Hematopoietic multipotent progenitor cell treated with erythropoietin and hydrocortisone succinate and interleukin-3 and kit ligand, for 8 days (in vitro differentiated cells): Measurements from ENCODE around the gene CTU2.
A peak's percentile ranks its signal among the peaks of the same experiment; 100 is the strongest.

Experiments used
- DNase-seq: peaks from one replicate; pipeline ENCODE4 v3.0.0-alpha.2; 2015

The CTU2 gene

DNA sequence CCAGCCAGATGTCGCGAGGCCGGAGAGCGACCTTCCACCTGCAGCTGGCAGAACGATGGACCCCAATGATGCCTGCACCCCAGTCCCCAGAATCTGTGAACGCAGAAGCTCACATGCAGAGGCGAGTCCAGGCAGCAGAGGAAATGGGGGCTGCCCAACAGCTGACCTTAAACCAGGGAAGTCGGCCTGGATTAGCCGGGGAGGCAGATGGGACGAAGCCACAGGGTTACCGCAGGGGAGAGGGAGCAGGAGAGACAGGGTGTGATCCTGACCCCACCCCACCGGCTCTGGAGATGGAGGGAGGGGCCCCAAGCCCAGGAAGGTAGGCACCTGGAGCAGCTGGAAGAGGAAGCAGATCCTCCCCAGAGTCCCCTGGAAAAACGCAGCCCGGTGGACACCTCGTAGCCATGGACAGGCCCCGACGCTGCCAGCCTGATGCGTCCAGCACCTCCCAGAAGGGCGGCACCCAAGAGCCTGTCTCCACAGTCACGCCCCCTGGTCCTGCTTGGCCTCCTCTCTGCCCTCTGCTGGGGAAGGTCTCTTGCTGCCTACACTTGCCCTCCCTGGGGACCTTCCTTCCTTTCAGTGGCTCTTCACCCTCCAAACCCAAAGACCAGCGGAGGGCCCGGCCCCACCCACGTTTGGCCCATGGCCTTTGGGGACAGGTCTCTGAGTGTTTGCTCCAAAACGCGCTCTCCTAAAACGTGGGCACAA lies 41.4 kb downstream of the CTU2 start:
- peak; percentile 85 for DNase-seq

- DNase-seq, result no peak
Measured at GRCh38 chr16:88748364-88748763, 42.1 kb downstream of the CTU2 start.

DNA sequence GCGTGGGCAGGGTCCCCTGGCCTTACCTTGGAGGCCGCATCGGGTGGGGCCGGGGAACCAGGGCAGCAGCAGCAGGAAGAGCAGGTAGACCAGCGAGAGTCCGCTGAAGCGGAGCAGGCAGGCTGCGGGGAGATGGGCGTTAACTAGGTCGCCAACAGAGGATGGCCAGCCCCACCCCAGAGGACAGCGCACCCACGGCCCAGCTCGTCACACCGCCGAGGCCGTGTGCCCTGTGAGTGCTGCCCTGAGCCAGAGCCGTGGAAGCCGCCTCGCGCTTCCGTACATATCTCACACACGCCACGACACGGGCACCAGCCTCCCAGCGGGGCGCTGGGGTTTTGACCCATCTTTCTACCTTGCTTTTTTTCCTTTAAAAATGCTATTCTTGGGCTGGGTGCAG lies 43.1 kb downstream of the CTU2 start:
- DNase-seq, result no peak

DNA sequence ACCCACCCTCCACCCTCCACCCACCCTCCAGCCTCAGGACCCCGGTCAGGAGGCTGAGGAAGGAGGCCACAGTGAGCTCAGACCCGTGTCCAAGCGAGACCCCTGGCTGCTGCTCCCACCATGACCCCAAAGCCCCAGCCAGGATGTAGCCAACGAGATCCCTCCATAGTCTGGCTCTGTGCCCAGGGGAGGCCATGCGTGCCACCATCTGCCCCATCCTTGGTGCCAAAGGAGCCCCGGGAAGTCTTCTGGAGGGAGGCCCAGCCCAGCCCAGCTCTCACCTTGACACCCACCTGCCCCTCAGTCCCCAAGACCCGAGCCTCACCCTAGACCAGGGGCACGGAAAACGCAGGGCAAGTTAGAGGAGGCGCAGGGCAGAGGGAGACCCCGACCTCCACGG lies 44.6 kb downstream of the CTU2 start:
- no peak for DNase-seq

- no peak for DNase-seq
Measured at GRCh38 chr16:88752386-88753002, 46.2 kb downstream of the CTU2 start.

- no peak for DNase-seq
Measured at GRCh38 chr16:88753191-88753590, 46.9 kb downstream of the CTU2 start.

- DNase-seq, result no peak
Measured at GRCh38 chr16:88753602-88754001, 47.3 kb downstream of the CTU2 start.

GRCh38 chr16:88754109-88754911 lies 48.0 kb downstream of the CTU2 start:
- no peak for DNase-seq

DNA sequence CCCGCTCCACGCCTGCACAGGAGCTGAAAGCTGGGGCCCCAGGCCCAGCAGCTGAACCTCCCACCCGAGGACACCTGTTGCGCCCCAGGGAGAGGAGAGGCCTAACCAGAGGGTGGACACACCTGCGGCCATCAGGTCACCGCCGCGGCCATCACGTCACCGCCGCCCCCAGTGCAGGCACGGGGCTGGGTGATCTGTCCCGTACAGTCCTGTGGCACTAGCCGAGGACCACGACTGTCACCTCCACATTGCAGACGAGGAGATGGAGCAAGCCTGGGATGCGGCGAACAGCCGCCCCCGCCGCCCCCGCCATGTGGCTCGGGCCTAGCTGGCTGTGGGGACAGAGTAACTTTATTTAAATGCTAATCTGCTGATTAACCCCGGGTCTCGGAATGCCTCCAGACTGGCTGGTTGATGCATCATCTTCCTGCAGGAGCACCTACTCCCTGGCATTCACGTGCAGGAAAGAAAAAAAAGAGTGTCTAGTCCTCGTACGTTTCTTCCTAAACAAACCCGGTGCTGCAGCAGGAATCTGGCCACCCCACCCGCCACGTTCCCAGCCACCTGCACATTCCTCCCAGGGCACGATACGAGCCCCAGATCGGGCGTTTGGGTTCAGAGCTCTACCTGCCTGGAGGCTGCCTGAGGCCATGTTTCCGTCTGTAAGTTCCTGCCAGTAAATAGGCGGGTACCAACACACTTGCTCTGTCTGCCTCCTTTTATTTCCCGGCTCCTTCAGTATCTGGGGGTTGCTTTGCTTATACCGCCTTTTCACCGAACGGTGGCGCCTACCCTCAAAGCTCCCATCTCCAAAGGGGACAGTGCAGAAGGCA lies 48.8 kb downstream of the CTU2 start:
- DNase-seq, result no peak

DNA sequence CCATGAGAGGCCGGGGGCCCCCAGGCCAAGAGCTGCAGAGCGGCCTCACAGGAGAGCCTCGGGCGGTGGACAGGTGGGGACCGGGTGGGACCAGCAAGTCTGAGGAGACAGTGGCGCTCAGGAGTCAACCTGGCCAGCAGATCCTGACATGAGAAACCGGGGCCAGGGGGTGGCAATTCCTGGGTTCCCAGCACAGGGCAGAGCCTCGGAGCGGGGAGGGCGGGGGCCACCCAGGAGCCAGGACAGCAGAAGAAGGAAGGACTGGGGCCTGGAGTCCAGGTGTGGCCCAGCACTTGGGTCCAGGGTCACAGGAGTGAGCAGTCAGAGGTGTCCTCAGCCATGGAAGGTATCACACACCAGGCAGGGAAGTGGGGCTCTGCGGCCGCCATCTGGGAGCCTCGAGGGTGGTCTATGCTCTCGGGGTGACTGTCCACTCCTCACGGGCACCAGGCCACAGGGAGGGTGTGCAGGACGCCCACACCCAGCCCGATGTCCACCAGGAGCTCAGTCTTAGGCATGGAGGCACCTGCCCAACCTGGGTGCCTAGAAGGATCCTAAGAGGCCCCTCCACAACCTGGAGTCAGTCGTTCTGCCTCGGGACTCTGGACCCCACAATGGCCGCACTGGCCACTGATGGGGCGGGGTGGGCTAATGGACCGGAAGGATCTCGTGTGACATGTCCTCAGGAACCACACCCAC lies 49.6 kb downstream of the CTU2 start:
- no peak for DNase-seq

DNA sequence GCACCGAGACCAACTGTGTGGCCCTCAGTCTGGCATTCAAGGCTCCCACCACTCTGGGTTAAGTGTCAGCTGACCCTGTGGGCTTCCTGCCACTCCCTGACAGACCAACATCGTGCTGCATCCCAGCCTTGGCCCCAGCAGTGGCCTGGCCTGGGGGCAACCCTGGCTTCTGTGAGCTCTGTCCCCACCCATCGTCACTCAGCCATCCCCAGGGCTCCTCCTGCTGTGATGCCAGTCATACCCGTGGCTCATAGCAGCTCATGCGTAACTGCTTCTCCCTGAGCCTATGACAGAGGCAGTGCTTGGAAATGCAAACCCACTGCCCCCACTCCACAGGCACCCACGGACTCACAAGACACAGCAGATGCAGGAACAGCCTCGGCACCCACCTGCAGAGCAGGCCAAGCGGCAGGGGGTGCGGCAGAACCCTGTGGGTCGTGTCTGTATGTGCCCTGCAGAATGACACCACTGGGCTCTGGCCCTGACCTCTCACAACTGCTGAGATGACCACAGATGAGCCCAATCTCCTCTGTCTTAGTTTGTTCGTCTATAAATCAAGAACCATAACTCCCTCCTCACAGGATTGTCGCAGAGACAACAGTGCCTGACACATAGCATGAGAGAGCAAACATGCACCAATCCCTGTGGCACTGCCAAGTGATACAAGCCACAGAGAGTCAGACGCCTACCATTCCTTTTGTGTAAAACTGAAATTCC lies 52.1 kb downstream of the CTU2 start:
- DNase-seq, result no peak

- no peak for DNase-seq
Measured at GRCh38 chr16:88758944-88759244, 52.6 kb downstream of the CTU2 start.

DNA sequence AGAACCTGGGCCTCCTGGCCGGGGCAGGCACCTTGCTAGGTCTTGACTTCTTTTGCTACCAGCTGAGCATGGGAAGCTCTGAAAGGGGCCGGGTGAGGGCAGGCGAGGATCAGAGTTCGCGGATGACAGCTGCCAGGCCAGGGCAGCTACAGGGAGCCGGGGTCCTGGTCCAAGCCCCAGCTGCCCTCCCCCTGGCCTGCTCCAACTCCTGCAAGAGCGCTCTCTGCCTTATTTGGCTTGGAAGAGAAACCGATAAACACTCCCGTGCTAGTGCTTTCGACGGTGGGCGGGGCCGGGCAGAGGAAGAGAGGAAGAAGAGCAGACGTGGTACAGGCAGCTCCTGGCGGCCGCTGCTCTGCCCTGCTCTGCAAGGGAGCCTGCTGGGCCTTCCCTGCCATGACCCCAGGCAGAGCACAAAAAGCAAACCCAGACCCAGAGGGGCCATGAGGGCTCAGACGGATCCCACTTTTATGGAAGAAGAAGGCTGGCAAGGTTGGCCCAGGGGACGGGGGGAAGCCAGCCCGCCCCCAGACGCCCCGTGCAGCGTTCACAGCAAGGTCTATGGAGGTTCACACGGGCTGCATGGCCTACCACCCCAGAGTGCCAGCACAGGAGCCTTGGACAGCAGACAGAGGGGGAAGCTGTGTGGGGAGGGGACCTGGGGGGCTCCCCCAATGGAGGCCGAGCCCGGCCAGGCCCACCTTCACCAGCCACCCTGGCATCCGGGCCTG lies 53.1 kb downstream of the CTU2 start:
- DNase-seq, result peak; percentile 35

DNA sequence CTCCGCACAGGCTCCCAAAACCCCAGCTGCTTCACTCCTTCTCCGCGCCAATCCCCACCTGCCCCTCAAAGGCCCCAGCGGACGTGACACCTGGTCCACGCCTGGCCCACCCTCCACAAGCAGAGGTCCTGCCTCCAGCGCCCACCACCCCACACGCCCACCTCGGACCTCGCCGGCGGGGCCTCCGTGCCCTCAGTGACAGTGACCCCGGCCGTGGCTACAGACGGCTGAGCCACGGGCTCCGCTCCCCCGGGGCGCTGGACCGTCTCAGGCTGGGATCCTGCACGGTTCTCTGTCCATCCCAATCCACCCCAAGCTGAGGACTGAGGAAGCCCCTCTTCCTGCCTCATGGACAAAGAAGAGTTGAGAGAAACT lies 53.7 kb downstream of the CTU2 start:
- DNase-seq, result no peak

GRCh38 chr16:88760424-88761142 lies 54.3 kb downstream of the CTU2 start:
- no peak for DNase-seq

- no peak for DNase-seq
Measured at GRCh38 chr16:88761143-88761534, 54.8 kb downstream of the CTU2 start.

DNA sequence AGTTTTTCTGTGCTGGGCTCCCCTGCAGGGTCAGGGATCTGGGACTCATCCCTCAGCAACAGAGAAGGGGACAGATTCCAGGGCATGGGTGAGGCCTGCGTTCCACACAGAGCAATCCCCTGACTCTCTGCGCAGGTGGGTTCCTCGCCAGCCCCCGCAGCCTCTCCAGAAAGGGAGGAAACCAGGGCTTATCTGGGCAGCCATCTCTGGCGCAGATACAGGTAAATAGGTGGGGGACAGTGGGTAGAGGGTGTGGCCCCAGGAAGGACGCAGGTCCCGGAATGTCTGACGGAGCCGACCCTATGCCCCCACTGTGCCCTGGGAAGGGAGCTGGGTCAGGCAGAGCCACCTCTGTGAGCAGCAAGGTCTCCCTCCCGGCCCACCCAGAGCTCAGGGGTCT lies 55.5 kb downstream of the CTU2 start:
- DNase-seq, result no peak

DNA sequence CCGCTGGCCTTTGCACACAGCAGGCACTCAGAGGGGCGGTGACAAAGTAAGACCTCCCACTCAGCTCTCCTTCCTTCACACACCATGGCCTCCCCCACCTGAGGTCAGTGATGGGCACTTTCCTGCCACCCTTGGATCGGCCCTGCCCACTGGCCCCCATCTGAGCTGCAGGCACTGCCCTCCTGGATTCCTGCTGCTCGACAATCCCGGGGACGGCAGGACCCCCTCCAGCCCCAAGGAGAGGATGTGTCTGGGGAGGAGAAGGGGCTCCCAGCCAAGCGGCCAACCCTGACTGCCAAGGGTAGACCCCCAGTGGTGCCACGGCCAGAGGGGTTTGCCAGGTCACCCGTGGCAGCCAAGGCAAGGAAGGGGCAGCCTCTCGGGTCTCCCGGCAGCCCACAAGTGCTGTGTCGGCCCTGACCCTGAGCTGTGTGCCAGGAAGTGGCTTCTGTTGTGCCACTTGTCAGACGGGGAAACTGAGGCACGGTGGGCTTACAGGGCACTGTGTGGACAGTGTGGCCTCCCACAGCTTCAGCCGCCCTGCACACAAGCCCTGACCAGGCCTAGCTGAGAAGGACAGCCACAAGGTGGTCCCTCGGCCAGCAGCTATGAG lies 56.1 kb downstream of the CTU2 start:
- no peak for DNase-seq

- no peak for DNase-seq
Measured at GRCh38 chr16:88762941-88763340, 56.6 kb downstream of the CTU2 start.

DNA sequence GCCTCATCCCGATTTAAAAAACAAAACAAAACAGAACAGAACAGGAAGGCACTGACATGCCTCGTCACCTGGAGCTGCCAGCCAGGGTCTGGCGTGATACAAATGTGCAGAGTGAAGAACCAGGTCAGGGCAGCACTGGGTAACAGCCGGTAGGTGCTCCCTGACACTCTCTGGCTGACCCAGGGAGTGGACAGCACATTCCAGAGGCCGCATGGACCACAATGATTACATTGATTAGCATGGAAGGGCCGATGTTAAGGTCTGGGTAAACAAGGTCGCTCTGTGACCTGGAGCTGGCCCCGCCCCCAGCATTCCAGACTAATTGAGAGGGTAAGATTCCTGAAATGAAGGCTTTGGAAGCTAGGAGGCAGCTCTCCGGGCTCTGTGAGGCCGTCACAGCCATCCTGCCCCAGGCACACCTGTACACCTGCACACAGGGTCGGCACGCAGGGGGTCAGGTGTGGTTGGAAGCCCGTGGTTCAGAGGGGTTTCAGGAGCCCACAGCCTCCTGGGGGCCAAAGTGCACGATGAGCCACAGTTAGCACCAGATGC lies 57.3 kb downstream of the CTU2 start:
- no peak for DNase-seq
